HCT116 (cell line): Measurements from ENCODE around the gene TADA3. TPM values are rescaled to one million over a fixed set of nuclear protein-coding genes. Genes with fewer than 3 reads are reported as not detected.

Source experiments
- ATAC-seq: fragments of 200-7000 bp; cut with Tn5 transposase; 2 replicates; pipeline ENCODE4 v1.9.1; 2020; ENCODE audit warnings: mild to moderate bottlenecking, moderate library complexity
- BruUV-seq: library from RNA; stranded (reverse); fragments of 400-500 nt; replicated peaks from 2 replicates; lab custom pipeline; 2021; lab: Mats Ljungman, UMichigan
- CTCF ChIA-PET: fragments of 300-600 bp; sonication (Branson Sonifier 250); formaldehyde crosslinking; loops from one replicate; lab custom pipeline; 2021; ENCODE audit warnings: antibody characterized with exemption; lab: Charles Lee
- POLR2A ChIA-PET: fragments of 300-600, 350-600 bp; sonication (Branson Sonifier 250); formaldehyde crosslinking; loops from one replicate; lab custom pipeline; 2021; ENCODE audit warnings: antibody characterized with exemption; lab: Charles Lee
- RAD21 ChIA-PET, 2 experiments: fragments of 300-600 bp; sonication (Branson Sonifier 250); formaldehyde crosslinking; loops; one replicate each; lab custom pipeline; 2023; ENCODE audit warnings: low total read pairs in 2 of 2; ENCODE audit not compliant: uncharacterized antibody in 2 of 2, unreplicated experiment in 2 of 2, low non-redundant PET in 1 of 2; lab: Charles Lee
- DNase-seq: peaks from one replicate; pipeline ENCODE4 v3.0.0-alpha.2; 2010; ENCODE audit warnings: low read depth, low spot score
- H2AFZ ChIP-seq: fragments of 200-600 bp; shearing (Covaris generic), sonication (generic); 2 replicates; pipeline ENCODE4 v1.6.1; 2017; ENCODE audit warnings: low read depth, mixed run types, mixed read lengths, antibody characterized with exemption, low read length; ENCODE audit not compliant: poor library complexity, severe bottlenecking
- H3K27ac ChIP-seq: 2 replicates; pipeline ENCODE4 v1.5.1; 2012; ENCODE audit warnings: low read depth, low read length
- H3K27me3 ChIP-seq: fragments of 200-600 bp; sonication (generic); 2 replicates; pipeline ENCODE4 v1.6.1; 2016; ENCODE audit warnings: mixed run types, low read length, mixed read lengths; ENCODE audit not compliant: insufficient read depth
- H3K36me3 ChIP-seq, 2 experiments: fragments of 200-500 bp in 1 of 2; fragments of 200-600 bp in 1 of 2; sonication (Bioruptor generic) in 1 of 2; sonication (generic) in 1 of 2; 2 replicates each; pipeline versions ENCODE4 v1.5.1 to v1.6.1; 2014 to 2016; ENCODE audit warnings: low read length in 2 of 2, inconsistent platforms in 1 of 2, mixed read lengths in 1 of 2, mixed run types in 1 of 2; ENCODE audit not compliant: insufficient read depth in 2 of 2, control insufficient read depth in 1 of 2
- H3K4me1 ChIP-seq, 2 experiments: fragments of 200-600 bp in 1 of 2; sonication (generic) in 1 of 2; 2 replicates each; pipeline versions ENCODE4 v1.5.1 to v1.6.1; 2012 to 2017; ENCODE audit warnings: low read length in 2 of 2, inconsistent platforms in 1 of 2, mild to moderate bottlenecking in 1 of 2, mixed read lengths in 1 of 2, mixed run types in 1 of 2, moderate library complexity in 1 of 2; ENCODE audit not compliant: insufficient read depth in 2 of 2, control insufficient read depth in 1 of 2
- H3K4me2 ChIP-seq: fragments of 200-600 bp; sonication (generic); 2 replicates; pipeline ENCODE4 v1.6.1; 2017; ENCODE audit warnings: mixed run types, low read length, mixed read lengths
- H3K4me3 ChIP-seq, 2 experiments: fragments of 200-600 bp in 1 of 2; sonication (generic) in 1 of 2; replicated peaks in 1 of 2; 2 replicates each; pipeline ENCODE4 v1.5.1; 2011 to 2016; ENCODE audit warnings: low read length in 2 of 2, control low read depth in 1 of 2, low read depth in 1 of 2, mild to moderate bottlenecking in 1 of 2, mixed read lengths in 1 of 2, mixed run types in 1 of 2
- H3K79me2 ChIP-seq: fragments of 200-600 bp; sonication (generic); 2 replicates; pipeline ENCODE4 v1.6.1; 2017; ENCODE audit warnings: mild to moderate bottlenecking, mixed run types, low read length, moderate library complexity, mixed read lengths; ENCODE audit not compliant: insufficient read depth
- H3K9ac ChIP-seq: fragments of 200-600 bp; sonication (generic); 2 replicates; pipeline ENCODE4 v1.6.1; 2016; ENCODE audit warnings: low read length, mixed read lengths
- H3K9me2 ChIP-seq: fragments of 200-600 bp; sonication (generic), shearing (Covaris generic); 2 replicates; pipeline ENCODE4 v1.6.1; 2017; ENCODE audit warnings: mixed run types, mild to moderate bottlenecking, moderate library complexity; ENCODE audit not compliant: insufficient read depth
- H3K9me3 ChIP-seq, 2 experiments: fragments of 200-500 bp in 1 of 2; fragments of 200-600 bp in 1 of 2; sonication (Bioruptor generic) in 1 of 2; sonication (generic) in 1 of 2; 2 replicates each; pipeline ENCODE4 v1.6.1; 2014 to 2017; ENCODE audit warnings: low read length in 2 of 2, mixed read lengths in 2 of 2, inconsistent platforms in 1 of 2, low read depth in 1 of 2, mild to moderate bottlenecking in 1 of 2, mixed run types in 1 of 2, moderate library complexity in 1 of 2; ENCODE audit not compliant: control insufficient read depth in 1 of 2, insufficient read depth in 1 of 2
- H4K20me1 ChIP-seq: fragments of 200-600 bp; sonication (generic), shearing (Covaris generic); 2 replicates; pipeline ENCODE4 v1.6.1; 2017; ENCODE audit warnings: mixed run types, mild to moderate bottlenecking, moderate library complexity; ENCODE audit not compliant: insufficient read depth
- CBX3 ChIP-seq: IDR thresholded peaks from 2 replicates; pipeline ENCODE4 v1.6.1; 2012; ENCODE audit warnings: low read depth
- CEBPB ChIP-seq: IDR thresholded peaks from 2 replicates; pipeline ENCODE4 v1.6.1; 2012; ENCODE audit warnings: low read depth
- EGR1 ChIP-seq: IDR thresholded peaks from 2 replicates; pipeline ENCODE4 v1.6.1; 2012; ENCODE audit warnings: low read depth
- FOSL1 ChIP-seq: IDR thresholded peaks from 2 replicates; pipeline ENCODE4 v1.6.1; 2012; ENCODE audit warnings: low read depth
- JUND ChIP-seq: IDR thresholded peaks from 2 replicates; pipeline ENCODE4 v1.6.1; 2012
- POLR2A ChIP-seq: IDR thresholded peaks from 2 replicates; pipeline ENCODE4 v1.7.0; 2011; ENCODE audit warnings: borderline replicate concordance; ENCODE audit not compliant: insufficient read depth, insufficient read length; ENCODE audit errors: extremely low read depth
- TCF7L2 ChIP-seq: IDR thresholded peaks from 2 replicates; pipeline ENCODE4 v1.7.0; 2011; ENCODE audit warnings: borderline replicate concordance, inconsistent platforms; ENCODE audit not compliant: insufficient read depth, insufficient read length; ENCODE audit errors: extremely low read depth
- YY1 ChIP-seq: IDR thresholded peaks from 2 replicates; pipeline ENCODE4 v1.6.1; 2011; ENCODE audit warnings: low read length, low read depth, moderate library complexity, mild to moderate bottlenecking; ENCODE audit not compliant: insufficient replicate concordance; ENCODE audit errors: extremely low read depth
- ZFX ChIP-seq: fragments of 450-650 bp; IDR thresholded peaks from 2 replicates; pipeline ENCODE4 v1.6.1; 2017
- intact Hi-C: fragments of 100-400 bp; cut with micrococcal nuclease; formaldehyde crosslinking; loops from 2 replicates; pipeline ENCODE4 v1.10.0; 2022
- total RNA-seq: library from RNA; stranded (reverse); gene quantifications from one replicate; pipeline ENCODE4 v1.2.1, GENCODE V29; 2021; ENCODE audit not compliant: unreplicated experiment
- TF ChIP-seq, protein P1 (sequence below): IDR thresholded peaks from 2 replicates; pipeline ENCODE4 v1.6.1; 2012; ENCODE audit warnings: low read depth
- TF ChIP-seq, protein P2 (sequence below): IDR thresholded peaks from 2 replicates; pipeline ENCODE4 v1.6.1; 2012
- TF ChIP-seq, protein P3 (sequence below): IDR thresholded peaks from 2 replicates; pipeline ENCODE4 v1.6.1; 2012

The TADA3 gene
- total RNA-seq, 1 experiment from 2014 or later = 72.0 TPM

DNA sequence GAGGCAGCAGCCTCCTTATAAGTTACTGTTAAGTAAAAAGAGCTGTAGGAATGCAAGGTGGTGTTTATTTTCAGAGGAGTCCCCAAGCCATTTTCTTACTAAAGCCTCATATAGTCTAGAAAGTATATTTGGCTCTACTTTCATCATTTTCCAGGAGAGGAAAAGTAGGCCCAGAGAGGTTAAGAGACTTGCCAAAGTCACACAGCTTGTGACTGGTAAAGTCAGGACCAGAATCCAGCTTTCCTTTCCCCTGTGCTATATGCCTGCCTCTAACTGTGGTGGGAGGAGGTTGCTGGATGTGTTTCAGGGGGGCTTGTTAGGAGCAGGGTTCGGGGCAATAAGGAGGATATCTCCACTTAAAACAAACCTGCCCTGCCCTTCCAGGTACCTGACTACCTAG lies 49.7 kb downstream of the TADA3 start:
- Histone ChIP-seq H2AFZ (no peak overlapping the region), H3K9me2 (no peaks in the 10 kb centered on the region), H3K79me2 (peaks cover 11% of the 10 kb centered on the region; the same call in 1 of the 2 replicates), H3K27ac (no peak overlapping the region), H3K36me3 (peaks cover 77 to 92% of the 10 kb centered on the region in 2 experiments; a peak in 3 of 4 replicates), H3K4me2 (no peak overlapping the region), H3K9me3 (no peaks in the 10 kb centered on the region), H3K9ac (no peak overlapping the region), H3K4me1 (no peaks in the 10 kb centered on the region), H4K20me1 (no peaks in the 10 kb centered on the region), H3K27me3 (no peaks in the 10 kb centered on the region), H3K4me3 (no peak overlapping the region)
- TF ChIP-seq TCF7L2 = no peak
- TF ChIP-seq, protein P1, sequence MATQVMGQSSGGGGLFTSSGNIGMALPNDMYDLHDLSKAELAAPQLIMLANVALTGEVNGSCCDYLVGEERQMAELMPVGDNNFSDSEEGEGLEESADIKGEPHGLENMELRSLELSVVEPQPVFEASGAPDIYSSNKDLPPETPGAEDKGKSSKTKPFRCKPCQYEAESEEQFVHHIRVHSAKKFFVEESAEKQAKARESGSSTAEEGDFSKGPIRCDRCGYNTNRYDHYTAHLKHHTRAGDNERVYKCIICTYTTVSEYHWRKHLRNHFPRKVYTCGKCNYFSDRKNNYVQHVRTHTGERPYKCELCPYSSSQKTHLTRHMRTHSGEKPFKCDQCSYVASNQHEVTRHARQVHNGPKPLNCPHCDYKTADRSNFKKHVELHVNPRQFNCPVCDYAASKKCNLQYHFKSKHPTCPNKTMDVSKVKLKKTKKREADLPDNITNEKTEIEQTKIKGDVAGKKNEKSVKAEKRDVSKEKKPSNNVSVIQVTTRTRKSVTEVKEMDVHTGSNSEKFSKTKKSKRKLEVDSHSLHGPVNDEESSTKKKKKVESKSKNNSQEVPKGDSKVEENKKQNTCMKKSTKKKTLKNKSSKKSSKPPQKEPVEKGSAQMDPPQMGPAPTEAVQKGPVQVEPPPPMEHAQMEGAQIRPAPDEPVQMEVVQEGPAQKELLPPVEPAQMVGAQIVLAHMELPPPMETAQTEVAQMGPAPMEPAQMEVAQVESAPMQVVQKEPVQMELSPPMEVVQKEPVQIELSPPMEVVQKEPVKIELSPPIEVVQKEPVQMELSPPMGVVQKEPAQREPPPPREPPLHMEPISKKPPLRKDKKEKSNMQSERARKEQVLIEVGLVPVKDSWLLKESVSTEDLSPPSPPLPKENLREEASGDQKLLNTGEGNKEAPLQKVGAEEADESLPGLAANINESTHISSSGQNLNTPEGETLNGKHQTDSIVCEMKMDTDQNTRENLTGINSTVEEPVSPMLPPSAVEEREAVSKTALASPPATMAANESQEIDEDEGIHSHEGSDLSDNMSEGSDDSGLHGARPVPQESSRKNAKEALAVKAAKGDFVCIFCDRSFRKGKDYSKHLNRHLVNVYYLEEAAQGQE = no peak
- CTCF ChIA-PET = no interaction called here
- POLR2A ChIA-PET = no interaction called here
- RAD21 ChIA-PET = no interaction called here
- DNase-seq = no peak
- no TSS peak for BruUV-seq
- intact Hi-C loops = no loop called here
- ATAC-seq = no peak

DNA sequence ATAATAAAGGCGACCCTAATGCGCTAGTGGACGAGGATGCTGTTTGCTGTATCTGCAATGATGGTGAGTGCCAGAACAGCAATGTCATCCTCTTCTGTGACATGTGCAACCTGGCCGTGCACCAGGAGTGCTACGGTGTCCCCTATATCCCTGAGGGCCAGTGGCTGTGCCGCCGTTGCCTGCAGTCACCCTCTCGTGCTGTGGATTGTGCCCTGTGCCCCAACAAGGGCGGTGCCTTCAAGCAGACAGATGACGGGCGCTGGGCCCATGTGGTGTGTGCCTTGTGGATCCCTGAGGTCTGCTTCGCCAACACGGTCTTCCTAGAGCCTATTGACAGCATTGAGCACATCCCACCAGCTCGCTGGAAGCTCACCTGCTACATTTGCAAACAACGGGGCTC lies 53.1 kb downstream of the TADA3 start:
- POLR2A ChIA-PET = no interaction called here
- no peak for TF ChIP-seq TCF7L2
- TF ChIP-seq, protein P2, sequence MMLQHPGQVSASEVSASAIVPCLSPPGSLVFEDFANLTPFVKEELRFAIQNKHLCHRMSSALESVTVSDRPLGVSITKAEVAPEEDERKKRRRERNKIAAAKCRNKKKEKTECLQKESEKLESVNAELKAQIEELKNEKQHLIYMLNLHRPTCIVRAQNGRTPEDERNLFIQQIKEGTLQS = no peak
- no peak for TF ChIP-seq JUND
- no peak for TF ChIP-seq POLR2A
- no peak for TF ChIP-seq ZFX
- no peak for TF ChIP-seq EGR1
- TF ChIP-seq, protein P3, sequence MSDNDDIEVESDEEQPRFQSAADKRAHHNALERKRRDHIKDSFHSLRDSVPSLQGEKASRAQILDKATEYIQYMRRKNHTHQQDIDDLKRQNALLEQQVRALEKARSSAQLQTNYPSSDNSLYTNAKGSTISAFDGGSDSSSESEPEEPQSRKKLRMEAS = no peak
- no peak for TF ChIP-seq CBX3
- no peak for TF ChIP-seq CEBPB
- TF ChIP-seq YY1 = no peak
- TF ChIP-seq FOSL1 = no peak
- TF ChIP-seq, all 23 proteins: peak for 0
- no peak overlapping the region for H3K4me3 ChIP-seq
- H2AFZ ChIP-seq = no peak overlapping the region
- no TSS peak for BruUV-seq
- H3K27me3 ChIP-seq = no peaks in the 10 kb centered on the region
- H3K9ac ChIP-seq = no peak overlapping the region
- H3K9me2 ChIP-seq = no peaks in the 10 kb centered on the region
- H3K36me3 ChIP-seq = peaks cover 71 to 85% of the 10 kb centered on the region in 2 experiments
- no peak overlapping the region for H3K4me2 ChIP-seq
- no peak overlapping the region for H3K27ac ChIP-seq
- intact Hi-C loops = loop anchor here (10.0 kb wide), 1 partner anchor 384 kb away; no protein-coding TSS in a partner anchor
- RAD21 ChIA-PET = no interaction called here
- H3K9me3 ChIP-seq = no peaks in the 10 kb centered on the region
- no peak for ATAC-seq
- no peaks in the 10 kb centered on the region for H4K20me1 ChIP-seq
- peaks cover 44% of the 10 kb centered on the region for H3K79me2 ChIP-seq
- no peaks in the 10 kb centered on the region for H3K4me1 ChIP-seq
- no peak for DNase-seq
- CTCF ChIA-PET = no interaction called here
